Urothelium cell line (cell line): ENCODE results near the gene HS6ST3.

ENCODE experiments used
- DNase-seq: peaks from one replicate; pipeline ENCODE4 v3.0.0; 2011; ENCODE audit warnings: low spot score, mixed read lengths
- FAIRE-seq: peaks from 2 replicates; lab custom pipeline; 2011; peaks lifted over from hg19 to GRCh38; lab: Jason Lieb, UNC

HS6ST3 gene

DNA sequence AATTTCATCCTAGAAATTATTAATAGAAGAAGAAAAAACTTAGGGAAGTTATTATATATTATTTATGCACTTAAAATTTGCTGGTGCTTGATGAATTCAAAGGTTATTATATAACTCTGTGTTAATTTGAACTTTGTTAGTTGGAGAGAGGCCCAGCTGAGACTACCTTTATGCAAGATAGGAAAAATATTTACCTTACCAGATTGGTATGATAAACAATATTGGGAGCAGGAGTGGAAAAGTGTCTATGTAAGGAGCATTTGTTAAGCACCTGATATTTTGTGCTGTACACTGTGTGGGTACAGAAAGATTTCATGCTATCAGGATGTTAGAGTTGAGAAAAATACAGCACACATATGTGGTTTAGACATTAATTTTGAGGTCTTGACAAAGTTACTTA lies 547.1 kb downstream of the HS6ST3 start:
- no peak for FAIRE-seq
- no peak for DNase-seq

DNA sequence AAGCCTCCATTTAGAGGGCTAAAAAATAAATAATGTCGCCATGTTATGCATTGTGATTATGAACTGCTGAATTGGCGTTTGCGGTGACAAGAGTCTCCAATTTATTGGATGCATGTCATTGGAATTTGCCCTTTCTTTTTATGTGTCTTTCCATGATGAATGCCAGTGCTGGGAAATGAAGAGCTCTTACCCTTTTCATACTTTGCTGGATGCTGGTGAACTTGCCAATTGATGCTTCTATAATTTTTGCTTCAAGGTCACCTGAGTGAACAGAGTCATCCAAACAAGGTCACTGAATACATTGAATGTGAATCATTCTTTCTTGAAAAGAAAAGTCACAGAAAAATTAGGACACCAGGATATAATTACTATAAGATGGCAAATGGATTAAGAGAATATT lies 556.2 kb downstream of the HS6ST3 start:
- DNase-seq, result no peak
- no peak for FAIRE-seq

DNA sequence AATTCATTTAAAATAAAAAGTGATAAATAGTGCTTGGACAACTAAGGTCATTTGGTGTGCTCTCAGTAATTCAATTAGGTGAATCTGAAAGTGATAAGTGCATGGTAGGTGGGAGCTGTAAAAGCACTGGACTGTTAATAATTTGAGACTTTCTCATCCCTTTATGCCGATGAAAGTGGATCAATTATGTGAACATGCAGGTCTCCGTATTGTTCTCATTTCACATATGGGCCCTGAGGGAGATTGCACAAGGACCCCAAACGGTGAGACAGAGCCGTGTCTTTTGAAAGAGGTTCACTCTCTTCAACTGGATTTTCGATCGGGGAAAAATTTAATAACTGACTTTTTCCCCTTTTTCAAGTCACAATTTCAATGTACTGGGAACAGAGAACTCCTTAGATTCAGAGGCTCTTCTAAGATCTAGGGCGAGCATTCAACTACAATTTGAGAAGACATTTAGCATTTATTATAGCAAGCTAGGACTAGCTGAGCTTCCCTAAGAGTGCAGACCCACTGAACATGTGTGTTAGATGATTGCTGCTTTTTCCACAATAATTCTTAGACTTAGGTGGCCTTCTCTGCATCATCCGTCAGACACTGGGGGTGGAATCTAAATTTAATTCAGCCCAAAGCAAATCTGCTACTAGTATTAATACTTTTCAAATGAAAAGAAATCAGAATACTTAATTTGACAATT lies 556.8 kb downstream of the HS6ST3 start:
- FAIRE-seq (no peak), DNase-seq (no peak)

DNA sequence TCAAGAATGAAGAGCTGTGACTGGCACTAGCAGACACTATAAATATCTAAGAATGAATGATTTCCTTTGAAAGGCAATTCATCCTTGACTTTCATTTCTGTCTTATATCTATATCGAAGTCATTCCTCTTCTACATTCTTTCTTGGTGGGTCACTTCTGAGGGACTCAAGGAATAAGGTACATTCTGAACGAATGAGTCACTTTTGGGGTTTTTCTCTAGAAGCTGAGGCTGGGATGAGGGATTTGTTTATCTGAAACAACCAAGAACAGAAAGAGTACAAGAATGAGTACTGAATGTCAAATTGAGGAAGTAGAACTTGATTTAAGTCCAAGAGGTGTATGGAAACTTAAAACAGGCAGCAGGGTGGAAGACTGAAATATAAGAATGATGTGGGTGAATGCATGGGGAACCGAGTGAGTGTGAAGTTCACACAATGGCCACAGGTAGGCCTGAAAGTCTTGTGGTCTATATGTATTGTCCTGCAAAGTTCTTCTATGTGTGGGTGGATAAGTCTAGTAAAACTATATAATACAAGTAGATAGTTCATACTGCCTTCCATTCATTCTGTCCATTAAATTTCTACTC lies 560.5 kb downstream of the HS6ST3 start:
- DNase-seq (peak; percentile 31), FAIRE-seq (no peak)

DNA sequence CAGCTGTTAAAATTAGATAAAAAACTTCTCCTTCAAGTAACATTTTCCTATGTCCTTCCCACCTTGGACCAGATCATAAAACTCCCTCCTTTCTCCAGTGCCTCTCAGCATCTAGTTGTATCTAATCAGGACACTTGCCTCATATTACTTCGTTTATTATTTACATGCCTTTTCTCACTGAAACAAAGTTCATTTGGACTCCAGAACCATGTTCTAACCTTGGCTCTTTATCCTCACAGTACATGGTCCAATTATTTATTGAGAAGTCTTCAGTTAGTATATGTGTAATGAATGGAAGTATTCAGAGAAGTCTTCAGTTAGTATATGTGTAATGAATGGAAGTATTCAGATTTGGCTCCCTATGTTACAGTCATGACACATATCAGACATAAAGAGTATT lies 561.7 kb downstream of the HS6ST3 start:
- FAIRE-seq (no peak), DNase-seq (no peak)

GRCh38 chr13:96652506-96652905 lies 562.6 kb downstream of the HS6ST3 start:
- FAIRE-seq (no peak), DNase-seq (no peak)

- DNase-seq (no peak), FAIRE-seq (no peak)
Measured at GRCh38 chr13:96661612-96662011, 571.7 kb downstream of the HS6ST3 start.

DNA sequence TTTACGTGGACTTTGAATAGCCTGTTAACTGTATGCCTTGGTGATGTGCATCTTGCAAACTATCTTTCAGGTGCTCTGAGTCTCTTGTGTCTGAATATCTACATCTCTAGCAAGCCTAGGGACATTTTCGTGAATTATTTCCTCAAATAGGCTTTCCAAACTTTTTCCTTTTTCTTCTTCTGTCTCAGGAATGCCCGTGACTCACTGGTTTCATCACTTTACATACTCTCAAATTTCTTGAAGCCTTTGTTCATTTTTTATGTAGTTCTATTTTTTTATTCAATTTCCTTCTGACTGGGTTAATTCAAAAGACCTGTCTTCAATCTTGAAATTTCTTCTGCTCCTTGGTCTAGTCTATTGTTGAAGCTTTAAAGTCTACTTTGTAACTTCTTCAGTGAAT lies 572.1 kb downstream of the HS6ST3 start:
- DNase-seq (no peak), FAIRE-seq (no peak)

DNA sequence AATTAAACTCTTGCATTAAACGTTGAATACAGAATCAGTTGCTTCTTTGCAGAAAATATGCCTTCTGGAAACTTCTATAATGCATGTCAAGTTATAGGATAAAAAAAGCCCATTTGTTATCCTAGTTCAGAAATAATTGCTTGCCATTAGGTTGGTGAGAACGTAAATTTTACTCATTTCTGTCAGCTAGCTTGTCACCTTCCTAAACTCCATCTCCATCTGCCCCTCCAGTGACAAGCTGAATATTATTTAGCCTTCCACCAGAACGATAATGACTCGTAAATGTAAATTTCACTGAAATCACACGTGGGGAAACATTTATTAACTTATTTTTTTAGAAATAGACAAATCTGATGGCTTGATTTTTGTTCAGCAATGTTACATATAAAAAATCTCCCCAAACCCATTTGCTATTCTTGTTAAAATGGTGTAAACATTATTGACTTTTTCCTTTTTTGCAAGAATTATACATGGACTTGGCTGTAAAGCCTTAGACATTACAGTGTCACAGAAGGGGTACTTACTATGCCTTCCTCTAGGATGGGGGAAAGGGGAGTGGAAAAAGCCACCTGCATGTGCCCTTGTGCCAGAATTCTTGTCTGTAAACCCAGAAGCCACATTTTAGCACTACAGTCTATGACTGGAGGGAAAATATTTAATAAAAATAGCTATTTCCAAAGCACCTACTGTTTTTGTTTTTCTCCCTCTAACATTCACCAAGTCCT lies 577.5 kb downstream of the HS6ST3 start:
- DNase-seq (no peak), FAIRE-seq (no peak)

GRCh38 chr13:96671073-96671472 lies 581.2 kb downstream of the HS6ST3 start:
- FAIRE-seq, result no peak
- peak; percentile 11 for DNase-seq

DNA sequence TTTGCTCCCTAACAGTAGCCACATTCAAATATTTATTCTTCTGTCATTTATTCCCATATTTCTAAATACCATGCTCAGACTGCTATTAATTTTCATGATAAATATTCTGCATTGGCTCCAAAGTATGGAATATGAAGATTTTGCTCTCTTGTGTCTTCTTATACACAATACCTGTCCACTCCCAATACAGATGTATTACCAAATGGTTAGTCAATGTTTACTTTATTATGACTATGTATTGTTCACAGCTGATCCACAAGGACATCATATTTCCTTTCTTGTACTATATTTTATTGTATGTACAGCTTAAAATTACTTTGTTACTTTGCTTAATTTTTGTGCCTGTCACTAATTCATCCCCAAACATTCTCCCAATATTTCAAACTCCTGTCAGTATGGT lies 582.1 kb downstream of the HS6ST3 start:
- DNase-seq, result no peak
- no peak for FAIRE-seq

DNA sequence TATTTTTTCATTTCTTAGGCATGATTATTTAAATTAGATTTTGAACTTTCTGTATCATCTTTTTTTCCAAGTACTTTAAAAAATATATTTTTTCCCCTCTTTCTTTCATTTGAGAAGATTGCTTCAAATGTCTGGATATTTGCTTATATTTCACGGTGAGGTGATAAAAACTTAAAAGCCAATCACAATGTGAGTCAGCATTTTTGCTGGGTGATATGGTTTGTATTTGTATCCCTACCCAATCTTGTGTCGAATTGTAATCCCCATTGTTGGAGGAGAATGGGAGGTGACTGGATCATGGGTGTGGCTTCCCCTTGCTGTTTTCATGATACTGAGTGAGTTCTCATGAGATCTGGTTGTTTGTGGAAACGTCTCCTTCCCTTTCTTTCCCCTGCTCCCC lies 583.9 kb downstream of the HS6ST3 start:
- FAIRE-seq, result no peak

DNA sequence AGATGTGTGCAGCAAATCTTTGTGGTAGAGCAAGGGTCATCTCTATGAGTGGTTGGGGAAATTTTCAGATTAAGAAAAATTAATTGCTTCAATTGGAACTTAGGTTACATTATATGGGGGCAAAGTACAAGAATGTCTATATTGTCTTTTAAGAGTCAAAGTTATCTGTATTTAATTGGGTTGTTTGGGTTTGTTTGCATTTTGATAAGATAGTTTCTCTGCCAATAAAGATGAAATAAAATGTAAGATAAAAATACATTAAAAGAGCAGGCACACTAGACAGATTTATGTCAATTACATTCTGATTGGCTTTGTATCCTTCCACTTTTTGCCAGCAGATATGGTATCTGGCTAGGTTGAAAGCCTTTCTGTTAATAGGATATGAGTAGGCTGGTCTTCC lies 587.1 kb downstream of the HS6ST3 start:
- no peak for DNase-seq
- FAIRE-seq, result no peak

More for the DNA sequence above, 583.9 kb downstream of the HS6ST3 start:
- DNase-seq, result no peak

DNA sequence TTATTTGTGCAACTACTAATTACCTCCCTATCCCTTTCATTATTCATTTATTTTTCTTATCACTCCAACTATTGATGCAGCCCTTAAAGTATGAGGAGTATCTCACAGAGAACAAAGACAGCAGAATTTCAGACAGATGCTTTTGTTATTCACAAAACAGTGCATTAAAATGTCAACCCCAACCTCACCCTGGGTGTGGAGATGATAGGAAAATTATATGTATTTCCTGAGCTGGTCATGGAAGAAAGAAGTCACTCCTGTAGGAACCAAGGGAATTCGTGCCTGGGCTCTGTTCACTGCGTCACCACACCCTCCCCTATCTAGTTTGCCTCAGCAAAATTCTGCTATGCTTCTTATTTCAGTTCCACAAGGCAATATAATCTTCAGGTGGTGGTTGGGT lies 588.9 kb downstream of the HS6ST3 start:
- FAIRE-seq (no peak), DNase-seq (no peak)

DNA sequence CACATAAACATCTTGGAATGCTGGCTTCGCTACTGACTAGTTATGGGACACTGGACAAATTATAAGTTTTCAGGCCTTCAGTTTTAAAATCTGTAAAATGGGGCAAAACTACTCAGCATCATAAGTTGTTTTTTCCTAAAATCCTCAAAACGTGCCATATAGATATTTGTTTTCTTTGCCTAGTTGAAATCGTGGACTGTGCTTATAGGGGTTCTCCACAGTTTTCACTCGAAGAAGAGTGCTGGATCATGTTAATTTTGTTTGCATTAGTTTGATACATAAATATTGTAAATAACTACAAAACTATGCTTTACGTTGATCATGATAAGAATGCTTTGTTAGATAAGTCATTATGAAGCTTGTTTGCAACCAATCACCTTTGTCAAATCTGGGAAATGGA lies 591.0 kb downstream of the HS6ST3 start:
- FAIRE-seq, result no peak
- no peak for DNase-seq

GRCh38 chr13:96681766-96682165 lies 591.9 kb downstream of the HS6ST3 start:
- FAIRE-seq (no peak), DNase-seq (no peak)

GRCh38 chr13:96684469-96684868 lies 594.6 kb downstream of the HS6ST3 start:
- DNase-seq (no peak), FAIRE-seq (no peak)

GRCh38 chr13:96684907-96685306 lies 595.0 kb downstream of the HS6ST3 start:
- DNase-seq, result no peak
- no peak for FAIRE-seq

DNA sequence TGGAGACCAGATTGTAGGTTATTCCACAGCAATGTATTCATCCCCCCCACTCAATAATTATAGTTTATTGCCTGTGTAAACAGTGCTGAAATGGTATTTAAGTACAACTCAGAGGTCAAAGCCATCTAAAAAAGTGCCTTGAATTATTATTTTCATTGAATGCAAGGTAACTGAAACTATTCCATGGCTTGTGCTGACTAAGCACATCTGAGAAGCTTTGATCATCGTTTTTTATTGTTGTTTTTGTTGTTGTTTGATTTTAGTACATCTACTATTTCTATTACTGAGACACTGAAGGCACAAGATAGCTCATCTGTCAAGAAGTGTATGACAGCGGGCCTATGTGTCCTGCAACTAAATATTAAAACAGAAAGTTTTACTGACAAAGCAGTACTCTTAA lies 596.4 kb downstream of the HS6ST3 start:
- DNase-seq (no peak), FAIRE-seq (no peak)

GRCh38 chr13:96687191-96687590 lies 597.3 kb downstream of the HS6ST3 start:
- FAIRE-seq (no peak), DNase-seq (no peak)

- FAIRE-seq, result no peak
- DNase-seq, result no peak
Measured at GRCh38 chr13:96690998-96691397, 601.1 kb downstream of the HS6ST3 start.

DNA sequence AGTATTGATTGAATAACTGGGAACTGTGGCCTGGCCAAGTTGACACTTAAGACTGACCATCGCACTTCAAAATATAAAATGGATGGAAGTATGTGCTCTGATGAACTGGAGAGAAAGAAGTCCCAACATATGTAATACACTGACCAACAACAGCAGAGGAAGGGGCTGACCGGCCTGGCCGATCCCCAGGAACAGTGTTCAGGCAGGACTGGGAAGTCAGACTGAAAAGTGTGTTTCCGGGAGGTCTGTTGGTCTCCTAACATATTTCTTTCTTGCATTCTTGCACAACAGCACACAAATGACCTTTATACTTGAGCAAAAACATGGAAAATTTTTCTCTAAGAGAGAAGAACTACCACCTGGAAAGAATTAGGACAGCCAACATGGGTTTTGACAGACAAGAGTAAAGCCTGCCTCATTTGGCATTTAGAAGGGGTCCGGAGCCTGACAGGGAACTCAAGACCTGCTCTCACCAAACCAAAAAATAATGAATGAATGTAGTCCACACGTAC lies 606.5 kb downstream of the HS6ST3 start:
- DNase-seq (no peak), FAIRE-seq (no peak)
